H1 (cell line): ENCODE data around the gene FBXO47. TPM values are rescaled to one million over a fixed set of nuclear protein-coding genes. Genes with fewer than 3 reads are reported as not detected.

Experiments used
- CTCF ChIA-PET: fragments of 300-600 bp; sonication (Branson Sonifier 250); formaldehyde crosslinking; loops from one replicate; lab custom pipeline; 2021; ENCODE audit not compliant: partially characterized antibody; lab: Charles Lee
- POLR2A ChIA-PET: fragments of 300-600 bp; sonication (Branson Sonifier 250); formaldehyde crosslinking; loops from one replicate; lab custom pipeline; 2021; ENCODE audit warnings: inconsistent platforms; ENCODE audit not compliant: partially characterized antibody; lab: Charles Lee
- DNase-seq, 2 experiments: peaks; one replicate each; pipeline versions ENCODE4 v3.0.0 to v3.0.0-alpha.2; 2010 to 2022; ENCODE audit warnings: low spot score in 2 of 2, low read depth in 1 of 2, mixed read lengths in 1 of 2
- FAIRE-seq: peaks from 2 replicates; lab custom pipeline; 2011; peaks lifted over from hg19 to GRCh38; lab: Jason Lieb, UNC
- H2AFZ ChIP-seq: 2 replicates; pipeline ENCODE4 v1.8.1; 2012; ENCODE audit warnings: low read length, inconsistent platforms
- H2AK5ac ChIP-seq: 2 replicates; pipeline ENCODE4 v1.6.1; 2013; ENCODE audit warnings: low read depth, low read length
- H2BK120ac ChIP-seq: replicated peaks from 2 replicates; pipeline ENCODE3; 2013; ENCODE audit warnings: low read depth, low read length, inconsistent platforms
- H2BK12ac ChIP-seq: 2 replicates; pipeline ENCODE4 v1.6.1; 2013; ENCODE audit warnings: low read depth, low read length
- H2BK15ac ChIP-seq: 2 replicates; pipeline ENCODE4 v1.6.1; 2013; ENCODE audit warnings: low read length
- H2BK20ac ChIP-seq: 2 replicates; pipeline ENCODE4 v1.6.1; 2013; ENCODE audit warnings: low read length
- H2BK5ac ChIP-seq: 2 replicates; pipeline ENCODE4 v1.6.1; 2013; ENCODE audit warnings: low read depth, low read length
- H3K14ac ChIP-seq: 2 replicates; pipeline ENCODE4 v1.6.1; 2013; ENCODE audit warnings: inconsistent platforms; ENCODE audit not compliant: insufficient read length
- H3K18ac ChIP-seq: 2 replicates; pipeline ENCODE4 v1.6.1; 2013; ENCODE audit warnings: low read length; ENCODE audit errors: extremely low read depth
- H3K23ac ChIP-seq: 2 replicates; pipeline ENCODE4 v1.6.1; 2013; ENCODE audit warnings: inconsistent platforms; ENCODE audit not compliant: insufficient read length
- H3K23me2 ChIP-seq: 2 replicates; pipeline ENCODE4 v1.6.1; 2013; ENCODE audit warnings: low read depth, low read length
- H3K27ac ChIP-seq: 2 replicates; pipeline ENCODE4 v1.6.1; 2011; ENCODE audit warnings: low read depth, low read length, inconsistent platforms
- H3K27me3 ChIP-seq, 4 experiments: replicated peaks in 1 of 4; 1 replicate in 1 of 4; 2 replicates in 3 of 4; pipeline versions ENCODE4 v1.6.1 to v1.8.1; 2011 to 2013; ENCODE audit warnings: low read length in 3 of 4, mild to moderate bottlenecking in 3 of 4, inconsistent platforms in 2 of 4, mixed read lengths in 2 of 4, moderate library complexity in 1 of 4; ENCODE audit not compliant: control insufficient read depth in 3 of 4, insufficient read depth in 3 of 4; ENCODE audit errors: extremely low read depth in 1 of 4
- H3K36me3 ChIP-seq, 4 experiments: 2 replicates each; pipeline versions ENCODE4 v1.6.1 to v1.8.1; 2011 to 2013; ENCODE audit warnings: mild to moderate bottlenecking in 4 of 4, low read length in 3 of 4, moderate library complexity in 2 of 4, control low read depth in 1 of 4, inconsistent platforms in 1 of 4; ENCODE audit not compliant: insufficient read depth in 4 of 4, control insufficient read depth in 2 of 4
- H3K4ac ChIP-seq: replicated peaks from 2 replicates; pipeline ENCODE3; 2013; ENCODE audit warnings: low read length, low read depth, mixed read lengths, inconsistent platforms; ENCODE audit not compliant: insufficient read length
- H3K4me1 ChIP-seq, 4 experiments: replicated peaks in 1 of 4; 1 replicate in 1 of 4; 2 replicates in 3 of 4; pipeline versions ENCODE4 v1.6.1 to v1.8.1; 2011 to 2013; ENCODE audit warnings: low read length in 3 of 4, inconsistent platforms in 2 of 4, mixed read lengths in 1 of 4; ENCODE audit not compliant: insufficient read depth in 4 of 4, control insufficient read depth in 3 of 4
- H3K4me2 ChIP-seq, 2 experiments: 2 replicates each; pipeline versions ENCODE4 v1.6.1 to v1.8.1; 2011 to 2013; ENCODE audit warnings: low read depth in 2 of 2, low read length in 2 of 2, control low read depth in 1 of 2, inconsistent platforms in 1 of 2, mild to moderate bottlenecking in 1 of 2; ENCODE audit not compliant: insufficient read depth in 1 of 2
- H3K4me3 ChIP-seq, 4 experiments: fragments of 200-600, 300-600 bp in 1 of 4; sonication (generic), shearing (Covaris generic), sonication (Bioruptor Twin) in 1 of 4; 2 replicates each; pipeline versions ENCODE4 v1.5.1 to v1.8.1; 2011 to 2016; ENCODE audit warnings: low read length in 4 of 4, low read depth in 3 of 4, control low read depth in 2 of 4, inconsistent platforms in 2 of 4, mild to moderate bottlenecking in 2 of 4, mixed read lengths in 1 of 4, moderate library complexity in 1 of 4; ENCODE audit not compliant: insufficient read depth in 2 of 4; ENCODE audit errors: extremely low read depth in 1 of 4
- H3K56ac ChIP-seq: replicated peaks from 2 replicates; pipeline ENCODE3; 2013; ENCODE audit warnings: low read depth, mild to moderate bottlenecking, mixed read lengths, low read length, inconsistent platforms; ENCODE audit not compliant: insufficient read length
- H3K79me1 ChIP-seq: 2 replicates; pipeline ENCODE4 v1.6.1; 2013; ENCODE audit warnings: low read depth, low read length, control low read depth
- H3K79me2 ChIP-seq, 2 experiments: 2 replicates each; pipeline versions ENCODE4 v1.6.1 to v1.8.1; 2012 to 2013; ENCODE audit warnings: low read length in 2 of 2, mild to moderate bottlenecking in 2 of 2, inconsistent platforms in 1 of 2; ENCODE audit not compliant: insufficient read depth in 2 of 2, control insufficient read depth in 1 of 2
- H3K9ac ChIP-seq, 4 experiments: replicated peaks in 1 of 4; 1 replicate in 1 of 4; 2 replicates in 3 of 4; pipeline versions ENCODE4 v1.6.1 to v1.8.1; 2011 to 2013; ENCODE audit warnings: low read depth in 3 of 4, low read length in 3 of 4, control low read depth in 2 of 4, mild to moderate bottlenecking in 2 of 4, moderate library complexity in 2 of 4, inconsistent platforms in 1 of 4; ENCODE audit errors: extremely low read depth in 1 of 4
- H3K9me3 ChIP-seq, 2 experiments: 2 replicates each; pipeline versions ENCODE4 v1.6.1 to v1.8.1; 2012 to 2013; ENCODE audit warnings: mild to moderate bottlenecking in 2 of 2, moderate library complexity in 2 of 2, control low read depth in 1 of 2, inconsistent platforms in 1 of 2, low read depth in 1 of 2, low read length in 1 of 2, mixed read lengths in 1 of 2; ENCODE audit not compliant: insufficient read depth in 2 of 2
- H4K20me1 ChIP-seq, 2 experiments: replicated peaks in 1 of 2; 2 replicates each; pipeline versions ENCODE3 to v1.8.1; 2011 to 2013; ENCODE audit warnings: inconsistent platforms in 2 of 2, low read length in 2 of 2, mild to moderate bottlenecking in 1 of 2; ENCODE audit not compliant: insufficient read depth in 2 of 2, control insufficient read depth in 1 of 2
- H4K5ac ChIP-seq: 2 replicates; pipeline ENCODE4 v1.6.1; 2013; ENCODE audit warnings: low read length, low read depth, mixed read lengths, inconsistent platforms; ENCODE audit not compliant: insufficient read length
- H4K8ac ChIP-seq: 2 replicates; pipeline ENCODE4 v1.8.0; 2013; ENCODE audit warnings: mild to moderate bottlenecking, moderate library complexity, low read length, inconsistent platforms; ENCODE audit not compliant: insufficient read depth; ENCODE audit errors: extremely low read depth
- H4K91ac ChIP-seq: replicated peaks from 2 replicates; pipeline ENCODE3; 2013; ENCODE audit warnings: low read length, mixed read lengths, inconsistent platforms; ENCODE audit not compliant: insufficient read length
- CBX8 ChIP-seq: fragments of 300-800, 300-1000 bp; sonication (generic); IDR thresholded peaks from 2 replicates; pipeline ENCODE4 v1.7.1; 2016; ENCODE audit warnings: low read depth, low read length, borderline replicate concordance
- CEBPB ChIP-seq: IDR thresholded peaks from 2 replicates; pipeline ENCODE4 v1.6.1; 2012; ENCODE audit warnings: low read depth, low read length
- CHD1 ChIP-seq: IDR thresholded peaks from 2 replicates; pipeline ENCODE4 v1.6.1; 2012; ENCODE audit warnings: low read depth, low read length, improper control_type of control experiment
- FOSL1 ChIP-seq: IDR thresholded peaks from 2 replicates; pipeline ENCODE4 v1.6.1; 2011; ENCODE audit warnings: mild to moderate bottlenecking, low read depth, low read length, moderate library complexity; ENCODE audit not compliant: insufficient read depth
- GABPA ChIP-seq: IDR thresholded peaks from 2 replicates; pipeline ENCODE4 v1.6.1; 2011; ENCODE audit warnings: mild to moderate bottlenecking, low read length, moderate library complexity, borderline replicate concordance; ENCODE audit not compliant: insufficient read depth
- HDAC2 ChIP-seq, 2 experiments: fragments of 300-600 bp in 1 of 2; sonication (generic) in 1 of 2; IDR thresholded peaks; 2 replicates each; pipeline ENCODE4 v1.6.1; 2011 to 2012; ENCODE audit warnings: low read depth in 2 of 2, low read length in 2 of 2, mild to moderate bottlenecking in 2 of 2, moderate library complexity in 2 of 2, borderline replicate concordance in 1 of 2, inconsistent platforms in 1 of 2
- POLR2A ChIP-seq, 2 experiments: IDR thresholded peaks; 1 replicate in 1 of 2; 2 replicates in 1 of 2; pipeline ENCODE4 v1.6.1; 2011; ENCODE audit warnings: low read depth in 2 of 2, low read length in 2 of 2, mild to moderate bottlenecking in 2 of 2; ENCODE audit errors: control extremely low read depth in 1 of 2
- POU5F1 ChIP-seq: IDR thresholded peaks from 2 replicates; pipeline ENCODE4 v1.6.1; 2011; ENCODE audit warnings: low read depth, mild to moderate bottlenecking, low read length, moderate library complexity
- RBBP5 ChIP-seq: IDR thresholded peaks from 2 replicates; pipeline ENCODE4 v1.7.1; 2012; ENCODE audit warnings: low read depth, mild to moderate bottlenecking, inconsistent platforms, low read length, moderate library complexity, borderline replicate concordance
- SIN3A ChIP-seq, 2 experiments: IDR thresholded peaks in 1 of 2; conservative IDR thresholded peaks in 1 of 2; 2 replicates each; pipeline ENCODE4 v1.6.1; 2011 to 2012; ENCODE audit warnings: low read length in 2 of 2, improper control_type of control experiment in 1 of 2, low read depth in 1 of 2, mild to moderate bottlenecking in 1 of 2
- SRF ChIP-seq: IDR thresholded peaks from 2 replicates; pipeline ENCODE4 v1.6.1; 2011; ENCODE audit warnings: mild to moderate bottlenecking, low read depth, low read length, moderate library complexity
- TCF12 ChIP-seq: IDR thresholded peaks from 2 replicates; pipeline ENCODE4 v1.6.1; 2011; ENCODE audit warnings: low read depth, mild to moderate bottlenecking, low read length
- WGBS, 2 experiments: shearing (Covaris generic) in 1 of 2; methylation state at CpG; one replicate each; pipeline versions ENCODE4 v1.1.6 to v1.1.7; 2013 to 2015; ENCODE audit warnings: low lambda C conversion rate in 2 of 2, mixed read lengths in 2 of 2, inconsistent platforms in 1 of 2, low coverage in 1 of 2, missing lambda C conversion rate in 1 of 2; ENCODE audit not compliant: insufficient replicate concordance in 2 of 2, insufficient coverage in 1 of 2, insufficient read length in 1 of 2; ENCODE audit errors: extremely low coverage in 1 of 2, missing lambda C conversion rate in 1 of 2; 5-methylcytosine and 5-hydroxymethylcytosine counted together
- polyA plus RNA-seq, 7 experiments: library from polyadenylated mRNA; depleted of rRNA in 3 of 7; stranded (reverse) in 5 of 7; unstranded in 2 of 7; fragments of >200 nt in 5 of 7; fragments of 200-250 nt in 2 of 7; gene quantifications; 1 replicate in 5 of 7; 2 replicates in 1 of 7; 4 replicates in 1 of 7; pipeline versions ENCODE4 v1.2.1 to v1.2.3, GENCODE V29; 2011 to 2013; ENCODE audit warnings: missing spikeins in 2 of 7, mixed read lengths in 2 of 7
- total RNA-seq: library from RNA; stranded (reverse); fragmentation: NEBNext Ultra II Directional; extraction: Animal tissue kit (Norgen Biotek cat#: 25700); gene quantifications from 2 replicates; pipeline ENCODE4 v1.2.1, GENCODE V29; 2021

Gene FBXO47
- total and polyA plus RNA-seq, 2 of the 8 experiments (the other 6 are each of a cell fraction or from before 2014, with no cell fraction given), result not detected

DNA sequence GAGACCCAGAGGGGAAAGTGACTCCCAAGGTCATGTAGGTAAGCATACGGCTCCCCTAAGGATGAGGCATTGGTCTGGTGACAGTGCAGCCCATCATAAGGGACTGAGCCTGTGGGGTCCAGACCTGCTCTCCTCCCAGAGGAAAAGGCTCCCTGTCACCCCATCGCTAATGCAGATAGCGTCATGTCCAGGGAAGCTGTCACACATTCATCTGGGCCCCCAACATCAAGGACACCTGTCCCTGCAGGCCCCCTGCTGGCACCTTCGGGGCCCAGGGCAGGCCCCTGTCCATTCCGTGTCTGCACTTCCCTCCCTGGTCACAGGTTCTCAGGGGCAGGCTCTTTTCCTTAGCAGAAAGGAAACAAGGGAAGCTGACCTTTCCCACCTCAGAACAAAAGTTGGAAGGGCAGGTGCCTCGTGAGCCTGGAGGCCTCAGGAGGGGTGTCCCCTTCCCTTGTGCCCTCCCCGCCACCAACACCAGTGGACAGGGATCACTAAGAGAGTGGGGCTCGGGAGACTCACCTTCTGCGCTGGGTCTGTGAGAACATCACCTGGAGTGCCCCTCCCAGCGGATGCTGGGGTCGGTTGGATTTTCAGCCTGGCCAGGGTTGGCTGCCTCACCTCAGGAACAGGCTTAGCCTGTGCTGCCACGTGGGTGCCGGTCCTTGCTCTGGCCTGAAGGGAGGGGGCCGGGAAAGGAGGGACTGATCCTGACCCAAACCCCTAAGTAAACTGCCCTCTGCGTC, 59.1 kb downstream of the FBXO47 start:
- FAIRE-seq (no peak), DNase-seq (no peak)
- peaks cover 7% of the 10 kb centered on the region for H3K79me1 ChIP-seq
- no peak overlapping the region for H3K4me3 ChIP-seq
- H3K4me1 ChIP-seq, result peaks cover 0 to 11% (median 5%) of the 10 kb centered on the region in 4 experiments; a peak in 4 of 7 replicates
- no peak overlapping the region for H3K9ac ChIP-seq
- H3K36me3 ChIP-seq, result peaks cover 0 to 10% (median 5%) of the 10 kb centered on the region in 4 experiments; a peak in 5 of 8 replicates
- no peaks in the 10 kb centered on the region for H3K27me3 ChIP-seq
- no peak overlapping the region for H2BK12ac ChIP-seq
- H3K27ac ChIP-seq, result no peak overlapping the region
- no peaks in the 10 kb centered on the region for H3K23me2 ChIP-seq
- H3K4ac ChIP-seq, result no peak overlapping the region
- 0 out of 2 replicates have a peak overlapping the region, but pooled peaks have one; percentile 35 for H2BK5ac ChIP-seq
- H2BK15ac ChIP-seq, result no peak overlapping the region
- no peak overlapping the region for H2AK5ac ChIP-seq
- no peak overlapping the region for H3K56ac ChIP-seq
- ChIA-PET POLR2A (interaction anchor here (0.7 to 6.1 kb wide), 8 partner anchors 13 to 87 kb away, joined by 3 to 50 read pairs (median 8); partner anchors contain the start of genes LASP1, LASP1NB and RPL23), CTCF (interaction anchor here (0.7 to 5.3 kb wide), 10 partner anchors 9 to 219 kb away, joined by 3 to 36 read pairs (median 5); partner anchors contain the start of gene LASP1NB)
- H4K20me1 ChIP-seq, result peaks cover 5 to 15% of the 10 kb centered on the region in 2 experiments
- 80% methylated on average over 13 of the region's 15 CpGs; no CpG with 5 or more reads in 1 of the 2 experiments for WGBS, 2 experiments
- H4K5ac ChIP-seq, result no peak overlapping the region
- no peak overlapping the region for H2BK120ac ChIP-seq
- no peaks in the 10 kb centered on the region for H3K9me3 ChIP-seq
- H3K14ac ChIP-seq, result no peak overlapping the region
- H3K18ac ChIP-seq, result peak overlapping the region; percentile 51; the same call in 1 of the 2 replicates
- peaks cover 0 to 12% of the 10 kb centered on the region in 2 experiments; a peak in 2 of 4 replicates for H3K79me2 ChIP-seq
- H2AFZ ChIP-seq, result no peak overlapping the region
- H4K91ac ChIP-seq, result no peak overlapping the region
- no peak overlapping the region for H3K23ac ChIP-seq
- H4K8ac ChIP-seq, result no peak overlapping the region
- H2BK20ac ChIP-seq, result no peak overlapping the region
- H3K4me2 ChIP-seq, result no peak overlapping the region
- TF ChIP-seq POLR2A (IDR thresholded peaks at IDR 0.05; ENCODE audit: control extremely low read depth in 1 of 2, low read depth in 2 of 2, low read length in 2 of 2), result no peak
- no peak for TF ChIP-seq SRF
- TF ChIP-seq TCF12, result no peak
- TF ChIP-seq GABPA, result no peak
- TF ChIP-seq POU5F1, result no peak
- TF ChIP-seq CEBPB, result no peak
- no peak for TF ChIP-seq SIN3A (conservative IDR thresholded peaks at IDR 0.05 in 1 of 2, IDR thresholded peaks at IDR 0.05 in 1 of 2; ENCODE audit: low read depth in 1 of 2, low read length in 2 of 2)
- no peak for TF ChIP-seq CBX8
- TF ChIP-seq RBBP5, result no peak
- no peak for TF ChIP-seq HDAC2 (IDR thresholded peaks at IDR 0.05; ENCODE audit: borderline replicate concordance in 1 of 2, low read depth in 2 of 2, low read length in 2 of 2)
- no peak for TF ChIP-seq FOSL1
- no peak for TF ChIP-seq CHD1
